IPS-11a (cell line): Measurements from ENCODE around the gene M1AP.
A peak's percentile ranks its signal among the peaks of the same experiment; 100 is the strongest.

Source experiments
- H3K4me3 ChIP-seq: one replicate; pipeline ENCODE4 v1.5.1; 2013; ENCODE audit warnings: low read depth, low read length, control low read depth

Gene M1AP

GRCh38 chr2:74550231-74550630, 97.9 kb downstream of the M1AP start:
- no peak overlapping the region for H3K4me3 ChIP-seq

GRCh38 chr2:74548900-74549826, 99.0 kb downstream of the M1AP start:
- peak overlapping the region; percentile 69 for H3K4me3 ChIP-seq

GRCh38 chr2:74548285-74548899, 99.7 kb downstream of the M1AP start:
- H3K4me3 ChIP-seq, result peak overlapping the region; percentile 69

GRCh38 chr2:74546004-74546403, 102.1 kb downstream of the M1AP start:
- no peak overlapping the region for H3K4me3 ChIP-seq

GRCh38 chr2:74544634-74545033, 103.5 kb downstream of the M1AP start:
- H3K4me3 ChIP-seq, result no peak overlapping the region

GRCh38 chr2:74542978-74543377, 105.2 kb downstream of the M1AP start:
- H3K4me3 ChIP-seq, result no peak overlapping the region

GRCh38 chr2:74540291-74540690, 107.8 kb downstream of the M1AP start:
- H3K4me3 ChIP-seq, result no peak overlapping the region

GRCh38 chr2:74538881-74539339, 109.2 kb downstream of the M1AP start:
- no peak overlapping the region for H3K4me3 ChIP-seq

- H3K4me3 ChIP-seq, result no peak overlapping the region
These were observed 111.0 kb downstream of the M1AP start for GRCh38 chr2:74537140-74537539.

GRCh38 chr2:74536166-74536950, 111.8 kb downstream of the M1AP start:
- no peak overlapping the region for H3K4me3 ChIP-seq

GRCh38 chr2:74535440-74535965, 112.6 kb downstream of the M1AP start:
- H3K4me3 ChIP-seq, result no peak overlapping the region

GRCh38 chr2:74534411-74534810, 113.7 kb downstream of the M1AP start:
- no peak overlapping the region for H3K4me3 ChIP-seq

- no peak overlapping the region for H3K4me3 ChIP-seq
These were observed 114.7 kb downstream of the M1AP start for GRCh38 chr2:74533464-74533863.

- no peak overlapping the region for H3K4me3 ChIP-seq
These were observed 115.9 kb downstream of the M1AP start for GRCh38 chr2:74532222-74532621.

- H3K4me3 ChIP-seq, result no peak overlapping the region
These were observed 116.5 kb downstream of the M1AP start for GRCh38 chr2:74531666-74532065.

GRCh38 chr2:74530239-74531187, 117.6 kb downstream of the M1AP start:
- H3K4me3 ChIP-seq, result peak overlapping the region; percentile 98

GRCh38 chr2:74529357-74530238, 118.5 kb downstream of the M1AP start, which contains the start of the genes AUP1 and HTRA2:
Gene AUP1 (minus strand): TSS chr2:74529706. CDS start chr2:74529629, 77 bp downstream.
Gene HTRA2 (plus strand): TSS chr2:74529933. CDS start chr2:74530007, 74 bp downstream.
- H3K4me3 ChIP-seq, result peak within 1 kb of the TSS; percentile 98

- H3K4me3 ChIP-seq, result peak overlapping the region; percentile 98
These were observed 119.4 kb downstream of the M1AP start for GRCh38 chr2:74528600-74529356.
